ENCODE results near the gene ACVR2B. TPM values are rescaled to one million over a fixed set of nuclear protein-coding genes. Genes with fewer than 3 reads are reported as not detected.

ACVR2B gene
- total and polyA plus RNA-seq, 10 of the 15 experiments (the other 5 are each of a cell fraction or from before 2014, with no cell fraction given), result 0.27 to 2.9 (median 1.0) TPM

DNA sequence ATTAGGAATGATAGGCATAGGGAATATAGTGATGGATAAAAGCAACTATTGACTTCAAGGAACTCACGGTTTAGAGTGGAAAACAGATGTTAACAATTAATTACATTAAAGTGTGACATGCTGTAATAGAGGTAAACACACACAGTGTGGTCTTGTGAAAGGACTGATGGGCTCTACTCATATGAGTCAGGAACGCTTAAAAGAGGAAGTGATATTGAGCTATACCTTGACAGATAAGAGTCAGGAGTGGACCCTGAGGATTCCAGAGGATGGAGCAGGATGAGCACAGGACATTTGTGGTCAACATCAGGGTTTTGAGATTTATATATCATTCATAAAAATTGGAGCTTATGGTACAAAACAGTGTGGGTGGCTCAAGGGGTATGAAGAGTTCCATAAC is 53.4 kb downstream of the ACVR2B start (continued):
- TF ChIP-seq TCF12 (IDR thresholded peaks at IDR 0.05; ENCODE audit: low read depth, low read length) (no peak), SREBF2 (IDR thresholded peaks at IDR 0.05; ENCODE audit: low read length) (no peak), ZBTB4 (CRISPR knock-in tag; IDR thresholded peaks at IDR 0.05) (no peak), NKRF (conservative IDR thresholded peaks at IDR 0.05) (no peak), EZH2 (IDR thresholded peaks at IDR 0.05; ENCODE audit: borderline replicate concordance, control insufficient read depth, low read depth, low read length) (no peak), PAX5 (IDR thresholded peaks at IDR 0.05; ENCODE audit: borderline replicate concordance, low read depth, low read length) (0 out of 2 replicates have a peak, but pooled peaks have one; percentile 35), ATF7 (IDR thresholded peaks at IDR 0.05; ENCODE audit: low read depth) (peak; percentile 70), EED (IDR thresholded peaks at IDR 0.05; ENCODE audit: low read depth) (peak; percentile 87), GABPA (IDR thresholded peaks at IDR 0.05; ENCODE audit: low read depth) (no peak), ETV6 (conservative IDR thresholded peaks at IDR 0.05 in 1 of 2, IDR thresholded peaks at IDR 0.05 in 1 of 2; ENCODE audit: borderline replicate concordance in 1 of 2, low read depth in 1 of 2) (no peak), SUPT20H (IDR thresholded peaks at IDR 0.05; ENCODE audit: borderline replicate concordance, control insufficient read depth, low read depth, low read length) (no peak), DPF2 (IDR thresholded peaks at IDR 0.05) (peak; percentile 95), NFYA (IDR thresholded peaks at IDR 0.05; ENCODE audit: borderline replicate concordance, low read depth, low read length) (no peak), PML (IDR thresholded peaks at IDR 0.05; ENCODE audit: low read length) (no peak), GATAD2B (conservative IDR thresholded peaks at IDR 0.05; ENCODE audit: low read depth) (peak; percentile 58; the same call in 1 of the 2 replicates), BMI1 (IDR thresholded peaks at IDR 0.05; ENCODE audit: borderline replicate concordance) (peak; percentile 68; the same call in 1 of the 2 replicates), EP300 (IDR thresholded peaks at IDR 0.05; ENCODE audit: borderline replicate concordance in 1 of 2, control insufficient read depth in 1 of 2, low read depth in 2 of 2, low read length in 2 of 2) (peak; percentile 46 to 90; a peak in 2 of 4 replicates), LARP7 (IDR thresholded peaks at IDR 0.05) (no peak), JUNB (IDR thresholded peaks at IDR 0.05) (peak; percentile 91)
- TF ChIP-seq, protein P1, sequence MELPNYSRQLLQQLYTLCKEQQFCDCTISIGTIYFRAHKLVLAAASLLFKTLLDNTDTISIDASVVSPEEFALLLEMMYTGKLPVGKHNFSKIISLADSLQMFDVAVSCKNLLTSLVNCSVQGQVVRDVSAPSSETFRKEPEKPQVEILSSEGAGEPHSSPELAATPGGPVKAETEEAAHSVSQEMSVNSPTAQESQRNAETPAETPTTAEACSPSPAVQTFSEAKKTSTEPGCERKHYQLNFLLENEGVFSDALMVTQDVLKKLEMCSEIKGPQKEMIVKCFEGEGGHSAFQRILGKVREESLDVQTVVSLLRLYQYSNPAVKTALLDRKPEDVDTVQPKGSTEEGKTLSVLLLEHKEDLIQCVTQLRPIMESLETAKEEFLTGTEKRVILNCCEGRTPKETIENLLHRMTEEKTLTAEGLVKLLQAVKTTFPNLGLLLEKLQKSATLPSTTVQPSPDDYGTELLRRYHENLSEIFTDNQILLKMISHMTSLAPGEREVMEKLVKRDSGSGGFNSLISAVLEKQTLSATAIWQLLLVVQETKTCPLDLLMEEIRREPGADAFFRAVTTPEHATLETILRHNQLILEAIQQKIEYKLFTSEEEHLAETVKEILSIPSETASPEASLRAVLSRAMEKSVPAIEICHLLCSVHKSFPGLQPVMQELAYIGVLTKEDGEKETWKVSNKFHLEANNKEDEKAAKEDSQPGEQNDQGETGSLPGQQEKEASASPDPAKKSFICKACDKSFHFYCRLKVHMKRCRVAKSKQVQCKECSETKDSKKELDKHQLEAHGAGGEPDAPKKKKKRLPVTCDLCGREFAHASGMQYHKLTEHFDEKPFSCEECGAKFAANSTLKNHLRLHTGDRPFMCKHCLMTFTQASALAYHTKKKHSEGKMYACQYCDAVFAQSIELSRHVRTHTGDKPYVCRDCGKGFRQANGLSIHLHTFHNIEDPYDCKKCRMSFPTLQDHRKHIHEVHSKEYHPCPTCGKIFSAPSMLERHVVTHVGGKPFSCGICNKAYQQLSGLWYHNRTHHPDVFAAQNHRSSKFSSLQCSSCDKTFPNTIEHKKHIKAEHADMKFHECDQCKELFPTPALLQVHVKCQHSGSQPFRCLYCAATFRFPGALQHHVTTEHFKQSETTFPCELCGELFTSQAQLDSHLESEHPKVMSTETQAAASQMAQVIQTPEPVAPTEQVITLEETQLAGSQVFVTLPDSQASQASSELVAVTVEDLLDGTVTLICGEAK (IDR thresholded peaks at IDR 0.05; ENCODE audit: borderline replicate concordance), result no peak
- TF ChIP-seq, protein P2, sequence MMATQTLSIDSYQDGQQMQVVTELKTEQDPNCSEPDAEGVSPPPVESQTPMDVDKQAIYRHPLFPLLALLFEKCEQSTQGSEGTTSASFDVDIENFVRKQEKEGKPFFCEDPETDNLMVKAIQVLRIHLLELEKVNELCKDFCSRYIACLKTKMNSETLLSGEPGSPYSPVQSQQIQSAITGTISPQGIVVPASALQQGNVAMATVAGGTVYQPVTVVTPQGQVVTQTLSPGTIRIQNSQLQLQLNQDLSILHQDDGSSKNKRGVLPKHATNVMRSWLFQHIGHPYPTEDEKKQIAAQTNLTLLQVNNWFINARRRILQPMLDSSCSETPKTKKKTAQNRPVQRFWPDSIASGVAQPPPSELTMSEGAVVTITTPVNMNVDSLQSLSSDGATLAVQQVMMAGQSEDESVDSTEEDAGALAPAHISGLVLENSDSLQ (IDR thresholded peaks at IDR 0.05), result peak; percentile 69
